H9 (cell line): Measurements from ENCODE around the gene DCN. TPM values are rescaled to one million over a fixed set of nuclear protein-coding genes. Genes with fewer than 3 reads are reported as not detected.

Source experiments
- DNase-seq: peaks from one replicate; pipeline ENCODE4 v3.0.0-alpha.2; 2017
- H2AFZ ChIP-seq: one replicate; pipeline ENCODE4 v1.6.1; 2013; ENCODE audit warnings: mild to moderate bottlenecking, low read length, control low read depth, moderate library complexity
- H2AK5ac ChIP-seq: 2 replicates; pipeline ENCODE4 v1.6.1; 2013; ENCODE audit warnings: low read length, control low read depth, mixed read lengths; ENCODE audit not compliant: insufficient read length
- H2BK120ac ChIP-seq: one replicate; pipeline ENCODE4 v1.6.1; 2013; ENCODE audit warnings: low read depth, mild to moderate bottlenecking, low read length, control low read depth, inconsistent platforms; ENCODE audit not compliant: poor library complexity, severe bottlenecking
- H2BK12ac ChIP-seq: 2 replicates; pipeline ENCODE4 v1.6.1; 2013; ENCODE audit warnings: low read length, control low read depth, mixed read lengths, low read depth; ENCODE audit not compliant: insufficient read length
- H2BK15ac ChIP-seq: 2 replicates; pipeline ENCODE4 v1.6.1; 2013; ENCODE audit warnings: low read depth, low read length, control low read depth
- H2BK20ac ChIP-seq: one replicate; pipeline ENCODE4 v1.6.1; 2013; ENCODE audit warnings: low read depth, mild to moderate bottlenecking, low read length, control low read depth, inconsistent platforms; ENCODE audit not compliant: poor library complexity, severe bottlenecking
- H2BK5ac ChIP-seq: 2 replicates; pipeline ENCODE4 v1.6.1; 2013; ENCODE audit warnings: low read length, control low read depth, mixed read lengths; ENCODE audit not compliant: insufficient read length
- H3K14ac ChIP-seq: 2 replicates; pipeline ENCODE4 v1.6.1; 2013; ENCODE audit warnings: low read length, control low read depth; ENCODE audit not compliant: insufficient read depth
- H3K18ac ChIP-seq: 2 replicates; pipeline ENCODE4 v1.6.1; 2013; ENCODE audit warnings: low read depth, mild to moderate bottlenecking, mixed read lengths, low read length, control low read depth; ENCODE audit not compliant: insufficient read length
- H3K23ac ChIP-seq: 2 replicates; pipeline ENCODE4 v1.6.1; 2013; ENCODE audit warnings: low read length, control low read depth, mixed read lengths, low read depth; ENCODE audit not compliant: insufficient read length
- H3K23me2 ChIP-seq: 2 replicates; pipeline ENCODE4 v1.6.1; 2013; ENCODE audit warnings: low read depth, mild to moderate bottlenecking, mixed read lengths, low read length, control low read depth; ENCODE audit not compliant: insufficient read length, poor library complexity, severe bottlenecking
- H3K27ac ChIP-seq: 2 replicates; pipeline ENCODE4 v1.5.1; 2013; ENCODE audit warnings: low read length, control low read depth, mixed read lengths, low read depth; ENCODE audit not compliant: insufficient read length
- H3K27me3 ChIP-seq: 2 replicates; pipeline ENCODE4 v1.6.1; 2013; ENCODE audit warnings: low read length, control low read depth, inconsistent platforms; ENCODE audit not compliant: insufficient read depth
- H3K4ac ChIP-seq: 2 replicates; pipeline ENCODE4 v1.6.1; 2013; ENCODE audit warnings: low read depth, mild to moderate bottlenecking, control low read depth, inconsistent platforms, low read length, moderate library complexity
- H3K4me1 ChIP-seq: 2 replicates; pipeline ENCODE4 v1.6.1; 2013; ENCODE audit warnings: low read length, control low read depth, inconsistent platforms; ENCODE audit not compliant: insufficient read depth
- H3K4me2 ChIP-seq: 2 replicates; pipeline ENCODE4 v1.6.1; 2013; ENCODE audit warnings: low read length, control low read depth, mixed read lengths; ENCODE audit not compliant: insufficient read length, insufficient read depth
- H3K56ac ChIP-seq: 2 replicates; pipeline ENCODE4 v1.6.1; 2013; ENCODE audit warnings: low read depth, mild to moderate bottlenecking, mixed read lengths, low read length, control low read depth; ENCODE audit not compliant: insufficient read length
- H3K79me1 ChIP-seq: 2 replicates; pipeline ENCODE4 v1.6.1; 2013; ENCODE audit warnings: low read depth, mild to moderate bottlenecking, moderate library complexity, low read length, control low read depth, inconsistent platforms; ENCODE audit not compliant: insufficient read depth, poor library complexity, severe bottlenecking
- H3K79me2 ChIP-seq: 2 replicates; pipeline ENCODE4 v1.6.1; 2013; ENCODE audit warnings: low read length, control low read depth, inconsistent platforms; ENCODE audit not compliant: insufficient read depth
- H3K9ac ChIP-seq: 2 replicates; pipeline ENCODE4 v1.6.1; 2013; ENCODE audit warnings: low read length, control low read depth, mixed read lengths; ENCODE audit not compliant: insufficient read length; ENCODE audit errors: extremely low read depth
- H3K9me3 ChIP-seq: one replicate; pipeline ENCODE4 v1.6.1; 2013; ENCODE audit warnings: low read depth, low read length, inconsistent platforms; ENCODE audit not compliant: control insufficient read depth
- H3T11ph ChIP-seq: one replicate; pipeline ENCODE4 v1.6.1; 2013; ENCODE audit warnings: mild to moderate bottlenecking, low read length, control low read depth, inconsistent platforms
- H4K20me1 ChIP-seq: one replicate; pipeline ENCODE4 v1.6.1; 2013; ENCODE audit not compliant: control insufficient read depth, insufficient read length, insufficient read depth
- H4K5ac ChIP-seq: 2 replicates; pipeline ENCODE4 v1.6.1; 2013; ENCODE audit warnings: low read depth, mild to moderate bottlenecking, mixed read lengths, low read length, control low read depth; ENCODE audit not compliant: insufficient read length
- H4K8ac ChIP-seq: replicated peaks from 2 replicates; pipeline ENCODE4 v1.6.1; 2013; ENCODE audit warnings: low read length, control low read depth, mixed read lengths, low read depth; ENCODE audit not compliant: insufficient read length
- H4K91ac ChIP-seq: 2 replicates; pipeline ENCODE4 v1.6.1; 2013; ENCODE audit warnings: low read depth, mild to moderate bottlenecking, moderate library complexity, mixed read lengths, low read length, control low read depth; ENCODE audit not compliant: insufficient read length
- H3K27ac Mint-ChIP-seq, 3 experiments: 2 replicates in 2 of 3; 3 replicates in 1 of 3; pipeline ENCODE4 v1.8.0; 2020 to 2021; ENCODE audit warnings: mixed read lengths in 3 of 3, mild to moderate bottlenecking in 1 of 3, moderate library complexity in 1 of 3
- H3K27me3 Mint-ChIP-seq: 2 replicates; pipeline ENCODE4 v1.8.0; 2021; ENCODE audit warnings: low read depth, mild to moderate bottlenecking, moderate library complexity, mixed read lengths
- H3K36me3 Mint-ChIP-seq, 3 experiments: 2 replicates in 2 of 3; 3 replicates in 1 of 3; pipeline ENCODE4 v1.8.0; 2020 to 2021; ENCODE audit warnings: low read depth in 3 of 3, mixed read lengths in 3 of 3; ENCODE audit not compliant: insufficient read depth in 1 of 3
- H3K4me1 Mint-ChIP-seq, 2 experiments: 2 replicates each; pipeline ENCODE4 v1.8.0; 2020; ENCODE audit warnings: mixed read lengths in 2 of 2
- H3K4me3 Mint-ChIP-seq, 2 experiments: 2 replicates in 1 of 2; 3 replicates in 1 of 2; pipeline ENCODE4 v1.8.0; 2020 to 2021; ENCODE audit warnings: mild to moderate bottlenecking in 2 of 2, mixed read lengths in 2 of 2, moderate library complexity in 1 of 2
- H3K9me3 Mint-ChIP-seq, 2 experiments: 2 replicates in 1 of 2; 3 replicates in 1 of 2; pipeline ENCODE4 v1.8.0; 2020; ENCODE audit warnings: mild to moderate bottlenecking in 2 of 2, mixed read lengths in 2 of 2, moderate library complexity in 1 of 2
- WGBS: extraction: QIAGEN DNeasy Blood & Tissue Kit; methylation state at CpG from one replicate; pipeline ENCODE4 v1.1.7; 2013; ENCODE audit warnings: missing lambda C conversion rate, low lambda C conversion rate, mixed read lengths; ENCODE audit not compliant: insufficient read length; ENCODE audit errors: extremely low coverage; 5-methylcytosine and 5-hydroxymethylcytosine counted together
- total RNA-seq: library from RNA; stranded (reverse); gene quantifications from 2 replicates; pipeline ENCODE4 v1.2.1, GENCODE V29; 2021
- TF ChIP-seq, protein P1 (sequence below): fragments of 200-600 bp; sonication (generic); conservative IDR thresholded peaks from 3 replicates; pipeline ENCODE4 v1.8.0; 2021; ENCODE audit warnings: antibody characterized with exemption, mild to moderate bottlenecking

DCN gene
- total RNA-seq, 1 experiment from 2014 or later, result not detected

DNA sequence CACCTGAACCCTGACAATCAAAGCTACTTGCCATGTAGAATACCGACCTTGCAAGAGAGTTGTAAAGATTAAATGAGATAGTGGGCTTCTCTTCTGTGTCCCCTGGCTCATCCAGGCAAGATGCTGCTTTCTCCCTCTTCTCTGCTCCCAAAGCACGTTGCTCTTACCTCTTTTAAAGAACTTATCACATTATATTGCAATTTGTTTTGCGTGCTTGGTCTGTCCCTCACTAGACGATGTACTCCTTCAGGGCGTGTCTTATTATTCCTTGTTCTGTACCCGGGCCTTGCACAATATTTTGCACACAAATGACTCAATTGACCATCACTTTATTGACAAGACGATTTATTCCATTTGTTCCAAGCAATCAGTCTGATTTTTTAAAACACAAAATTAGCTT is 3.3 kb downstream of the DCN start:
- no peak overlapping the region for H3K4me2 ChIP-seq
- no peaks in the 10 kb centered on the region for H3K23me2 ChIP-seq
- H4K91ac ChIP-seq, result no peak overlapping the region

More for the DNA sequence above, 3.3 kb downstream of the DCN start:
- no peak overlapping the region for H2BK12ac ChIP-seq
- no peaks in the 10 kb centered on the region for H3K4me1 ChIP-seq
- H2BK20ac ChIP-seq, result no peak overlapping the region
- no peaks in the 10 kb centered on the region for H3K27me3 ChIP-seq
- H3T11ph ChIP-seq, result no peak overlapping the region
- no peak overlapping the region for H3K56ac ChIP-seq
- H2BK5ac ChIP-seq, result no peak overlapping the region
- H3K79me2 ChIP-seq, result no peaks in the 10 kb centered on the region
- no peak overlapping the region for H2BK15ac ChIP-seq
- H3K79me1 ChIP-seq, result no peaks in the 10 kb centered on the region
- H2AK5ac ChIP-seq, result no peak overlapping the region
- H2BK120ac ChIP-seq, result no peak overlapping the region
- H3K9ac ChIP-seq, result no peak overlapping the region
- Mint-ChIP-seq H3K36me3 (no peaks in the 10 kb centered on the region), H3K9me3 (no peaks in the 10 kb centered on the region), H3K4me1 (peaks cover 0 to 19% of the 10 kb centered on the region in 2 experiments; a peak in 2 of 4 replicates), H3K27me3 (no peaks in the 10 kb centered on the region), H3K27ac (no peak overlapping the region), H3K4me3 (no peak overlapping the region)
- DNase-seq, result no peak
- TF ChIP-seq, protein P1, sequence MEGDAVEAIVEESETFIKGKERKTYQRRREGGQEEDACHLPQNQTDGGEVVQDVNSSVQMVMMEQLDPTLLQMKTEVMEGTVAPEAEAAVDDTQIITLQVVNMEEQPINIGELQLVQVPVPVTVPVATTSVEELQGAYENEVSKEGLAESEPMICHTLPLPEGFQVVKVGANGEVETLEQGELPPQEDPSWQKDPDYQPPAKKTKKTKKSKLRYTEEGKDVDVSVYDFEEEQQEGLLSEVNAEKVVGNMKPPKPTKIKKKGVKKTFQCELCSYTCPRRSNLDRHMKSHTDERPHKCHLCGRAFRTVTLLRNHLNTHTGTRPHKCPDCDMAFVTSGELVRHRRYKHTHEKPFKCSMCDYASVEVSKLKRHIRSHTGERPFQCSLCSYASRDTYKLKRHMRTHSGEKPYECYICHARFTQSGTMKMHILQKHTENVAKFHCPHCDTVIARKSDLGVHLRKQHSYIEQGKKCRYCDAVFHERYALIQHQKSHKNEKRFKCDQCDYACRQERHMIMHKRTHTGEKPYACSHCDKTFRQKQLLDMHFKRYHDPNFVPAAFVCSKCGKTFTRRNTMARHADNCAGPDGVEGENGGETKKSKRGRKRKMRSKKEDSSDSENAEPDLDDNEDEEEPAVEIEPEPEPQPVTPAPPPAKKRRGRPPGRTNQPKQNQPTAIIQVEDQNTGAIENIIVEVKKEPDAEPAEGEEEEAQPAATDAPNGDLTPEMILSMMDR, result no peak
- no peak overlapping the region for H3K23ac ChIP-seq
- no peak overlapping the region for H3K4ac ChIP-seq
- H3K9me3 ChIP-seq, result no peaks in the 10 kb centered on the region
- no peak overlapping the region for H3K14ac ChIP-seq
- no peak overlapping the region for H3K27ac ChIP-seq
- no peak overlapping the region for H2AFZ ChIP-seq
- no peaks in the 10 kb centered on the region for H4K20me1 ChIP-seq
- no CpG with 5 or more reads among the region's 7 CpGs for WGBS
- no peak overlapping the region for H4K5ac ChIP-seq
- no peak overlapping the region for H4K8ac ChIP-seq
- no peak overlapping the region for H3K18ac ChIP-seq
